Epidermal melanocyte (primary cell): ENCODE data around the gene THAP11.
"Not testable (repeated sequence)": the region's sequence is repeated elsewhere in the genome, so short reads cannot be mapped to it uniquely, and the experiment has no call there.

ENCODE experiments used
- DNase-seq: peaks from one replicate; pipeline ENCODE4 v3.0.0; 2011; ENCODE audit warnings: low spot score; ENCODE audit not compliant: insufficient read length

Gene THAP11

GRCh38 chr16:67834242-67834614 is 7.9 kb upstream of the THAP11 start:
- no peak for DNase-seq

DNA sequence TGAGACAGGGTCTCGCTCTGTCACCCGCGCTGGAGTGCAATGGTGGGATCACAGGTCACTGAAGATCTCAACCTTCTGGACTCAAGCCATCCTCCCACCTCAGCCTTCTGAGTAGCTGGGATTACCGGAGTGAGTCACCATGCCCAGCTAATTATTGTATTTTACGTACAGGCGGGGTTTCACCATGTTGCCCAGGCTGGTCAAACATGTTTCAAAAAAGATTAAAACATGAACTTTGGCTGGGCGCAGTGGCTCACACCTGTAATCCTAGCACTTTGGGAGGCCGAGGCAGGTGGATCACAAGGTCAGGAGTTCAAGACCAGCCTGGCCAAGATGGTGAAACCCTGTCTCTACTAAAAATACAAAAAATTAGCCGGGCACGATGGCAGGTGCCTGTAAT is 4.9 kb upstream of the THAP11 start:
- not testable (repeated sequence) for DNase-seq

- no peak for DNase-seq
These were observed 4.3 kb upstream of the THAP11 start for GRCh38 chr16:67837811-67838210.

DNA sequence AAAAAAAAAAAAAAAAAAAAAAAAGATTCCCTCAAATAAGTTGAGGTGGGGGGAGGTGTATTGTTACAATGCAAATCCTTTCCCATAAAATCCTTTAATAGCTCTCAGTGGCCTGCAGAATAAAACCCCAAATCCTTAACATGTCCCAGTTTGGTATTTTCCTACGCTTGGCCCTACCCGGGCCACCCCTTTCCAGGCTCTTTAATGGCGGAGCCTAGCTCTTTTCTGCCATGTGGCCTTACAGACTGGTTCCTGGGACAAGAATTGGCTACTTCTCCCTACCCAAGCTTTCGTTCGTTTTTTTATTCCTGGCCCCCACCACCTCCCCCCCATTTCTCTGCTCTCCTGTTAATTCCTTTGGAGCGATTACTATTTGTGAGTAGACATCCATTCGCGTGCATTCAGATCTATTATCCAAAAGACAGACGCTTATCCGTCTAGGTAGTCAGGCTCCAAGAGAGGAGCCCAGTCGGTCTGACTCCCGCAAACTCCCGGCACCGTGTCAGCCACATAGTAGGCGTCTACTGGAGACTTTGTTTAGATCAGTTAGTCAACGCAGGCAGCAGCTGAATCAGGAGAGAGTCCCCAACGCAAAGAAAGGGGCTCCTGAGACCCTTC is 813 bp upstream of the THAP11 start:
- DNase-seq = no peak

GRCh38 chr16:67842509-67843342 is 606 bp downstream of the THAP11 start:
- DNase-seq = peak; percentile 36

DNA sequence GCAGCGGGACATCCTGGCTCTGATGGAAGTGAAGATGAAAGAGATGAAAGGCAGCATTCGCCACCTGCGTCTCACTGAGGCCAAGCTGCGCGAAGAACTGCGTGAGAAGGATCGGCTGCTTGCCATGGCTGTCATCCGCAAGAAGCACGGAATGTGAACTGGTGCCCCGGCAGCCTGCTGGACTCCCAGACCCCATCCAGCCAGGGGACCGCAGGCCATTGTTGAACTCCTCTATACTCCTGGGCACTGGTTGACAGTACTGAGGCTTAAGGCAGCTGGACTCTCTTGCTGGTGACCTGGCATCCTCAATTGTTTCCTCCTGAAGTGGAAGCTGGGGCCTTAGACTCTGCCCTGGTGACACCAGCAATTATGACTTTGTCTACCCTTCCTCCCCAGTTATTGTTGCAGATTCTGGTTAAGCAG is 1.2 kb downstream of the THAP11 start:
- DNase-seq = no peak

DNA sequence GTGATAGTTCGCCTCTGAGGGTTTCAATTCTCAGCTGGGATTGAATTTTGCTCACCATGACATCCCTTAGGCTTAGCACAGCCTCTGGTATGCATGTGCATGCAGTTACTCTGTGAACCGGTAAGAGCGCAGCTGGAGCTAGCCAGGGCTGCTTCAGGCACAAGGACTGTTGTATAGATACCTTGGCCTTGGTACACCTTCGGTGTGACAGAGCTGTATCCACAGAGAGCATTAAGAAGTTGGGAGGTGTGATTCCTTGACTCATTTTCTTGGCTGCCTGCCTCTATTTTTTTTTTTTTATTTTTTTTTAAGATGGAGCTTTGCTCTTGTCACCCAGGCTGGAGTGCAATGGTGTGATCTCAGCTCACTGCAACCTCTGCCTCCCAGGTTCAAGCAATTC is 2.4 kb downstream of the THAP11 start:
- DNase-seq = no peak

DNA sequence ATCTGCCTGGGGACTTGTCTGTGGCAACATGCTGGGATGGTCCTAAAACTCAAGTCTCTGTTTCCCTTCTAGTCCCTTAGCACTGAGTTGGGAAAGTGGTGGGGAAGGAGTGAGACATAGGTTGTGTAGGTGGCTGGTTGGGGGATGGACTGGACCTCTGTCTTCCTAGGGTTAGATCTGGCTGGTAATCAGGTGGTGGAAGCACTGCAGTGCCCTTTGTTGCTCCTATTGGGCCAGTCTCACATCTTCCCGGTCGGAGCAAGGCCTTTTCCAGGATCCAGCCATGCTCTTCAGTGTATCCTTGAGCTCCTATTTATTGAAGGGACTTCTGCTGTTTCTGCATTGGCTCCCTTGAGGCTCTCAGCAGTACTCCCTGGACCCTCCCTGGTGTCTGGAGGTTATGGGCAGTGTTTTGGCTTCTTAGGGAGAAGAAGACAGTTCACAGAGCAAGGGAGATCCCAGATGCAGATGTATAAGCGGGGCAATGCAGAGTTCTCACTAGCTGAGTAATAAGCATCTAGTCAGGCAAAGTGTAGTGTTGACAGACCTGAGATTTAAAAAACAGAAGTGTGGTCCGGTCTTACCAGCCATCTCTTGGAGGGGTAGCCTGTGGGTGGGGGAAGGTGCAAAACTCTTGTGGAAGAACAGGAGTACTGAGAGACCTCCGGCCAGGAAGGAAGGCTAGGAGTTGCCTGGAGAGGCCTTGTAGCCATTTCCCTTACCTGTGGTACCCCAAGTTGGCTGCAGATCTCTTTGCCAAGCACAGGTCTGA is 3.4 kb downstream of the THAP11 start:
- DNase-seq = no peak

DNA sequence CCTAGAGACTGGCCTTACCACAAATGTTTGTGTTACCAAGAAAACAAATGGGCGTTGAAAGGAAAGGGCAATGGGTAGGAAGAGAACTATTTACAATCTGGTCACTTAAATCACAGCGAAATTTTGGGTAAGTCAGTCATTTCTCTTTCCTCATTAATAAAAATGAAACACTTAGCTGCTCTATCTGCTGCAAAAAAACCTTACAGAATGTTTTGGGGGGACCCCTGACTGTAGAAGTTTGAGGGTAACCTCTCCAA is 3.9 kb downstream of the THAP11 start:
- no peak for DNase-seq

DNA sequence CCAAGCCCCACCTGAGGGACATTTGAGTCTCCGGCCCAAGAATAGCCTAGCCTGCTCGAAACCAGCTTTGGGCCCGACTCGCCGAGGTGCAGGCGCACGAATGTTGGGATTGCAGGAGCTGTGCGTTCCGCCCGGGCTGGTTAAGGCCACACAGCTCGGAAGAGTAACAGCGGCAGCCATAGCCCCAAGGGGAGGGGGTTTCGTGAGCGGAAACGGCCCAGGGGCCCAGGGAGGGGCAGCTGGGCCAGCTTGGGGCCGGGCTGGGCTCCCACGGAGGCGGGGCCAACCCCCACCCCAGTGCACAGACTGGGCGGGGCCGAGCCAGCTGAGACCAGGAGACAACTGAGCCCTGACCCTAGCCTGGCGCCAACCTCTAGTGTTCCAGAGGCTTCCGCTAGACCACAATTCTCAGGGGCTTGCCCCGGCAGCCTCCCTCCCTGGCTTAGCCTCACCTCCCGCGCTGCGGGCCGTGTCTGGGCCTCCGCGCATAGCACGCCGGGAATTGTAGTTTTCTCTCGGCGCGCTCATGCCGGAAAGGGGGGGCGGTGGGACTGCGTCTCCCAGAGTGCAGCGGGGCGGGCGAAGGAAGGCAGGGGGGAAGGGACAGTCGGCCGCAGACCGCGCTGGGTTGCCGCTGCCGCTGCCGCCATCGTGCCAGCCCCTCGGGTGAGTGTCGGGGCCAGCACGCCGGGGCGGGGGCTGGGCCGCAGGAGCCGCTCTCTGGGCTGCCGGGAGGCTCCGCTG is 4.4 kb downstream of the THAP11 start, which contains the start of gene NUTF2:
NUTF2 (plus strand) TSS at position 614 of the 744 bp plus-strand sequence. CDS start 18,198 bp downstream, outside the sequence.
- DNase-seq = peak; percentile 96

GRCh38 chr16:67847064-67847861 is 5.1 kb downstream of the THAP11 start, which contains the start of gene CENPT:
CENPT (minus strand) TSS chr16:67847693; CDS start chr16:67833859, 13,834 bp downstream.
- no peak for DNase-seq

DNA sequence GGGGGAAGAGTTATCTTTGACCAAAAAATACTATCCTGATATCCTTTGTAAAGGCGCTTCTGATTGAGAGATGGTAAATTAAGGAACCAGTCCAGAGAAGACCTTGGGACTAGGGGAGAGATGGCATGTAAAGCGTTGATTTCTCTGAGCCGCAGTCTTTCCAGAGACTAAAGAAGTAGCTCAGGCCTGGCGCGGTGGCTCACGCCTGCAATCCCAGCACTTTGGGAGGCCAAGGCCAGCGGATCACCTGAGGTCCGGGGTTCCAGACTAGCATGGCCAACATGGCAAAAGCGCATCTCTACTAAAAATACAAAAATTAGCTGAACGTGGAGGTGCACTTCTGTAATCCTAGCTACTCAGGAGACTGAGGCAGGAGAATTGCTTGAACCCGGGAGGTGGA is 6.0 kb downstream of the THAP11 start:
- DNase-seq = no peak

GRCh38 chr16:67853670-67854069 is 11.6 kb downstream of the THAP11 start:
- DNase-seq = no peak

DNA sequence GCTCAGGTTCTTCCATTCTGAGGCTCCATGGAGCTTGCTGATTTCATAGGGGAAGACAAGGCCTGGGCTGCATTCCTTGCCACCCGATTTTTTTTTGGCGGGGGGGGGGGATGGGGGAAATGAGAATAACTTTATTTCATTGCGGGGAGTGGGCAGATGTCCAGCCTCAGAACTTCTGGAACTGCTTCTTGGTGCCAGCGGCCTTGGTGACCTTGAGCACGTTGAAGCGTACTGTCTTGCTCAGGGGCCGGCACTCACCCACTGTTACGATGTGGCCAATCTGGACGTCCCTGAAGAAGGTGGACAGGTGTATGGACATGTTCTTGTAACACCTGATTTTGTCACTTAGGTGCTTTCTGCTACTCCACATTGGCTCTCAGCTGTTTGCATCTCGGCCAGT is 13.7 kb downstream of the THAP11 start:
- DNase-seq = no peak

GRCh38 chr16:67856927-67857546 is 14.9 kb downstream of the THAP11 start:
- no peak for DNase-seq

DNA sequence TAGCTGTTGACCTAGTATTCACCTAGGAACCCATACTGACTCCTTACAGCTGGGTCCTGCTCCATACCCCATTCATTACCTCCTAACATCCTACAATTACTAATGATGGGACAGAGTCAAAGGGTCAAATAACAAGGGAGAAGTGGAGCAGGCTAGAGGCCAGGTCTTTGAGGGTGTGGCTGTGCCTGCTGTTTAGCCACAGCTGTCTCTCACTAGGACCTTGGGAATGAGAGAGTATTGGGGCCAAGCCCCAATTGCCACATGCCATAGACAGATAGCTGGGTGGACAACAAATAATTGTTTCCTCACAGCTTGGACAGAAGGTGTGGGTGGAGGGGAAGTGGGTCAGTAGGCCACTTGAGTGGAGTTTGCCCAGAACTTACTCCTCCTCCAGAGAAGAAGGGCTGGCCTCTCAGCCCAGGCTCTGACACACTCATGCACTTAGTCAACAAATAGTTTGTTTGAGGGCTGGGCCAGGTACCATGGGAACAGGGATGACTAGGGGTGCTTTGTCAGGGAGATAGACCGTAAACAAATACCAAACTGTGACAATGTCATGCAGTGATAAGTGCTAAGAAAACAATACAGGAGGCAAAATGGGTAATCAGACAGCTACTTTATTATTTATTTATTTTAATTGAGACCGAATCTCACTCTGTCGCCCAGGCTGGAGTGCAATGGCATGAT is 15.6 kb downstream of the THAP11 start:
- peak; percentile 69 for DNase-seq

GRCh38 chr16:67858500-67858899 is 16.4 kb downstream of the THAP11 start:
- DNase-seq = no peak

DNA sequence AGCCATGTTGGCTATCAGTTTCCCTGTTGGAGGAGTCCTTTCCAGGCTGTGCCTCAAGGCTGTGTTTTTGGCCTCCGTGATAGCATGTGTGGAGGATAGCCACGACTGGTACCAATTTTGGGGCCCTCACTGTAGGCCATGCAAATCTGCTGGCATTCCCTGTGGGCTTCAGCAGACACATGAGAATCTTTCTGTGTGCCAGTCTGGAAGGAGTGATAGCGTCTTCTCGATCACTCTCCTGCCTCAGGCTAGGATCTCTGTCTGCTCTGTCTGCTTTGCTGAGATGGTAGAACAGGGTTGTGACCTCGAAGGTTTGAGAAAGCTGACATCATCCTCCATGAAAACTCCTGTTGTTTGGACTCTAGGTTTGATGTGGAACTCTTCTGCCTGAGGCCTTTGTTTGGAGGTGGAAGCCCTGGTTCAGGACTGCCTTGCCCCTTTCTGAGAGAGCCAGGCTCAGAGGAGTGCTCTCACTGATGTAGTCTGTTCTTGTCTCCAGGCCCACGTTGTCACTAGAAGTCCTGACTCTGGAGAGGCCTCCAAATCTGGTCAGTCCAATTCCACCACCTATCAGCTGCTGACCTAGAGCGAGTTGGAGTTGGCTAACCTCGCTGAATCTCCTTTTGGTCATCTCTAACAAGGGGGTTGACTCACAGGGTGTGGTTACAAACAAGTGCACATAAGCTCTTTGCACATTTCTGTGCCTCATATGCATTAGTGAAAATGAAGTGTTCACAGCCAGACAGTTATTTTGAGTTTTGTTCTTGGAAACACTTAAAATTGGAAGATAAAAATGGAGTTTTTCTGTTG is 18.7 kb downstream of the THAP11 start:
- DNase-seq = no peak

DNA sequence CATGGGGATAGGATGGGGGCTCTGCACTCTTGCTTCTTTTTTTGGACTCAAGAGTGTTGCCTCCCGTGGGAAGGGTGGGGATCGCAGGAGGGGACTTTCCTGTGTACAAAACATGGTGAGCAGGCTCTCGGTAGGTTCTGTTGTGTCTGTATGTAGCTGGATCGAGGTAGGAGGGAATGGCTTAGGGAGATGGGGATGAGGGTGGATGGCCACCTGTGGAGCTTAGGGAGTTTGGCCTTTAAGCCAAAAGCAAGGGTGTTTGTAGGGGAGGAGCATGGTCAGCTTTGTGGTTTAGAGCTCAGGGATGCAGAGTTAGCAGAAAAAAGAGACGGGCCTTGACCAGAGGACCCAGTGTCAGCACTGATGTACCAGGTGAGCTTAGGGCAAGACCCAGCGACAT is 19.8 kb downstream of the THAP11 start:
- no peak for DNase-seq
